GM21825 (cell line): ENCODE data around the gene RAB40B.
A peak's percentile ranks its signal among the peaks of the same experiment; 100 is the strongest.
"Not testable (repeated sequence)": the region's sequence is repeated elsewhere in the genome, so short reads cannot be mapped to it uniquely, and the experiment has no call there.

Experiments
- ATAC-seq: cut with Tn5 transposase; IDR thresholded peaks from one replicate; pipeline ENCODE4 v1.9.1; 2021; ENCODE audit warnings: mild to moderate bottlenecking, moderate library complexity; ENCODE audit not compliant: unreplicated experiment

RAB40B gene, protein sequence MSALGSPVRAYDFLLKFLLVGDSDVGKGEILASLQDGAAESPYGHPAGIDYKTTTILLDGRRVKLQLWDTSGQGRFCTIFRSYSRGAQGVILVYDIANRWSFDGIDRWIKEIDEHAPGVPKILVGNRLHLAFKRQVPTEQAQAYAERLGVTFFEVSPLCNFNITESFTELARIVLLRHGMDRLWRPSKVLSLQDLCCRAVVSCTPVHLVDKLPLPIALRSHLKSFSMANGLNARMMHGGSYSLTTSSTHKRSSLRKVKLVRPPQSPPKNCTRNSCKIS

DNA sequence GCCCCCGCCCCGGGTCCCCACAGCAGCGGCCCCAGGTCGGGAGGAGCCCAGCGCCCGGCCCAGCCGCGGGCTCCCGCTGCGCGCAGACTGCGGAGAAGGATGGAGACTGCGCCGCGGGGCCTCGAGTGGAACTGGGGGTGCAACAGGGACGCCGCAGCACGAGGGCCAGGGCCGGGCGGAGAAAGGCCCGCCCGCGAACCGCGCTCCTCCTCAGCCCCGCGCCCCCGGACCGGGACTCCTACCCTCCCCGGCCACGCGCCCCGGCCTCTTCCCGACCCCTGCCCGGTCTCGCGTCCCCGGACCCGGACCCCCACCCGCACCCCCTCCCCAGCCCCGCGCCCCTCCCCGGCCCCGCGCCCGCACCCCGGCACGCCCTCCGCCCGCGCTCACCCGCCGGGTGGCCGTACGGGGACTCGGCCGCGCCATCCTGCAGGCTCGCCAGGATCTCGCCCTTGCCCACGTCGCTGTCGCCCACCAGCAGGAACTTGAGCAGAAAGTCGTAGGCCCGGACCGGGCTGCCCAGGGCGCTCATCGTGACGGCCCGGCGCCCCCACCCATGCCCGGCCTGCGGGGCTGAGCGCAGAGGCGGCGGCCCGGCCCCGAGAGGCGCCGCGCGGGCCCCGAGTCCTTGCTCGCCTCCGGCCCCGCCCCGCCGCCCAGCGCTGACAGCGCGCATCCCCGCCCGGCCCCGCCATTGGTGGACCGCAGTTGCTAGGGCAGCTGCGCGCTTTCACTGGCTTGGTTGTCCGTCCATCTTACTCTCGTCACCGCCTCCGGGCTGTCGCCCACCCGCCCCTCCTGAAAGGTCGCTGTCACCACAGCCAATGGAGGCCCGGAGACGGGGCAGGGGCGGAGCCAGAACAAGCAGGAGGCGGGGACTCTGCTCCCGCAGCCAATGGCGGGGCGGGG is at the start of gene RAB40B:
TSS of gene RAB40B (minus strand) at position 634 of the 909 bp plus-strand sequence. CDS start at position 532, 102 bp downstream.
- ATAC-seq = peak; percentile 93

DNA sequence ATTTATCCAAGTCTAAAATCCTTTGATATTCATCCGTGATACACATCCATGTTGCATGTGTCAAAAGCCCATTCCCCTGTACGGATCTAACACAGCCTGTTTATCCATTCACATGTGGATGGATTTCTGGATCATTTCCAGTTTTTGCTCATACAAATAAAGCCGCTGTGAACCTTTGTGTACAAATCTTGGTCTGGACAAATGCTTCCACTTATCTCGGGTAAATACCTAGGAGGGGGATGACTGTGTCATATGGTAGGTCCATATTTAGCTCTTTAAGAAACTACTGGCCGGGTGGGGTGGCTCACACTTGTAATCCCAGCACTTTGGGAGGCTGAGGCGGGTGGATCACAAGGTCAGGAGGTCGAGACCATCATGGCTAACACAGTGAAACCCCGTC is 47.0 kb upstream of the RAB40B start:
- ATAC-seq = no peak

DNA sequence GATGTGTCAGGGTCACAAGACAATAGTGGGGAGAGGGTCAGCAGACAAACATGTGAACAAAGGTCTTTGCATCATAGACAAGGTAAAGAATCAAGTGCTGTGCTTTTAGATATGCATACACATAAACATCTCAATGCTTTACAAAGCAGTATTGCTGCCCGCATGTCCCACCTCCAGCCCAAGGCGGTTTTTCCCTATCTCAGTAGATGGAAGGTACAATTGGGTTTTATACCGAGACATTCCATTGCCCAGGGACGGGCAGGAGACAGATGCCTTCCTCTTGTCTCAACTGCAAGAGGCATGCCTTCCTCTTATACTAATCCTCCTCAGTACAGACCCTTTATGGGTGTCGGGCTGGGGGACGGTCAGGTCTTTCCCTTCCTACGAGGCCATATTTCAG is 46.2 kb upstream of the RAB40B start:
- not testable (repeated sequence) for ATAC-seq

DNA sequence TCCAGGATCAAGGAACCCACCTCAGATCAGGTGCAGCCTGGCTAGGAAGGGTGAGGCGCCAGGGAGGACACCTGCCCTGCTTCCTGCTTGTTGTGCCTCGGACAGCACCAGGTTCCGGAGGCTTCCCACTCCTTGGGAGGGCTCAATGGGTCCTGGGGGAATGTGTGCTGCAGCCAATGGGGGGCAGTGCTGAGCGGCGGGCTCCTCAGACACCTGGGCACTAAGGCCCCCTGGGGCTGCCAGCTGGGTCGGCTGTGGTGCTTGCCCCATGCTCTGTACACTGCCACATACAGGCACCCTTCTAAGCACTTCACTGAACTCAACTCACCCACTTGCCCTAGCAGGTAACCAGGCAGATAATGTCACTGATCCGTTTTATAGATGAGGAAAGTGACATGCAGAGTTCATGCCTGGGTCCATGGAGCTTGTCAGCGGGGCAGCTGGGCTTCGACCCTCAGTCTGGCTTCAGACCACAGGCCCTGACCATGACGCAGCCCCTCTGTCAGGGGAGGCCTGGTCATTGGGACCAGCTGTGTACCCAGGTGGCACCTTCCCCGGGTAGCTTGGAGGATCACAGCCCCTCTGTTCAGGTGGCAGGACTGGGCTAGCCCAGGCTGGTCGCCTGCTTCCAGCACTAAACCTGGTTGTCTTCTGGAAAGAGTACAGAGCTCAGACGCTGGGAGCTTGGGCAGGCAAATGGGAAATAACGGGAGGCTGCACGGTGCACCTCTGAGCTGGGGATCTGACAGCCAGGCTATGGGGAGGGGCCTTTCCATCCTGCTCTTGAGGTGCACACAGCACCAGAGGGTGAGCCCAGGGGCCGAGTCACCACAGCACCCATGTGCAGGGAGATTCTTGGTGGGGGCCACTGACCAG is 45.1 kb upstream of the RAB40B start:
- no peak for ATAC-seq

DNA sequence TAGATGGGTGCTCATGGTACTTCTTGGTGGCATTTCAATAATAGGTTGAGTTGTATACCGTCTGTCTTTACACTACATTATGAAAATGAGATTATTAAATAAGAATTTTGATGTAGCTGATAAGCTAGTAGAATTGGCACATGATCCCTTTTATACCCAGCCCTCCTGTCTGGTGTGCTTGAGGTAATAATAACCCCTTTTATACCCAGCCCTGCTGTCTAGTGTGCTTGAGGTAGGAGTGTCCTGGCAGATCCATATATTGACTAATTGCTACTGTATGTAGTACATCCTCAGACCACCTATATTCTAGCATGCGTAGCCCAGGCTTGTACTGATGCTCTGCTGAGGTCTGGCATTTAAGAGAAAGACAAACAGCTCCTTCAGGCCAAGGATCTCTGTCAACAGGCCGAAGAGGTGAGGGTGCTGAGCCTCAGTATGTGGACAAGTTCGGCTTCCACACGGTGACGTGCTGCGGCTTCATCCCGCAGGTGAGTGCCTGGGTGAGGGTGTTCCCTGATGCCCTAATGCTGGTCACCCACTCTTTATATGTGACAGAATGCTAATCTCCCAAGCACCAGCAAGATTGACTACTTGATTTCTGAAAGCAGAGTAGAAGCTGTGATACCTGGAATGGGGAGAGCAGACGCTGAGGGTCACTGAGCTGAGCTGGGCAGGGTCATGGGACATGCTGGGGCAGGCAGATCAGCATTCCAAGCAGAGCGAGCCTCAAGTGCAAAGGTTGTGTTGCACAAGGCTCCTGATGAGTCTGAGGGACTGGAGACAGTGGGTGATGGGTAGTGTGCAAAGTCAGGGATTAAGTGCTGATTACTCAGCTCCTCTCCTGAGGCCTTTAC is 42.6 kb upstream of the RAB40B start:
- ATAC-seq = no peak

DNA sequence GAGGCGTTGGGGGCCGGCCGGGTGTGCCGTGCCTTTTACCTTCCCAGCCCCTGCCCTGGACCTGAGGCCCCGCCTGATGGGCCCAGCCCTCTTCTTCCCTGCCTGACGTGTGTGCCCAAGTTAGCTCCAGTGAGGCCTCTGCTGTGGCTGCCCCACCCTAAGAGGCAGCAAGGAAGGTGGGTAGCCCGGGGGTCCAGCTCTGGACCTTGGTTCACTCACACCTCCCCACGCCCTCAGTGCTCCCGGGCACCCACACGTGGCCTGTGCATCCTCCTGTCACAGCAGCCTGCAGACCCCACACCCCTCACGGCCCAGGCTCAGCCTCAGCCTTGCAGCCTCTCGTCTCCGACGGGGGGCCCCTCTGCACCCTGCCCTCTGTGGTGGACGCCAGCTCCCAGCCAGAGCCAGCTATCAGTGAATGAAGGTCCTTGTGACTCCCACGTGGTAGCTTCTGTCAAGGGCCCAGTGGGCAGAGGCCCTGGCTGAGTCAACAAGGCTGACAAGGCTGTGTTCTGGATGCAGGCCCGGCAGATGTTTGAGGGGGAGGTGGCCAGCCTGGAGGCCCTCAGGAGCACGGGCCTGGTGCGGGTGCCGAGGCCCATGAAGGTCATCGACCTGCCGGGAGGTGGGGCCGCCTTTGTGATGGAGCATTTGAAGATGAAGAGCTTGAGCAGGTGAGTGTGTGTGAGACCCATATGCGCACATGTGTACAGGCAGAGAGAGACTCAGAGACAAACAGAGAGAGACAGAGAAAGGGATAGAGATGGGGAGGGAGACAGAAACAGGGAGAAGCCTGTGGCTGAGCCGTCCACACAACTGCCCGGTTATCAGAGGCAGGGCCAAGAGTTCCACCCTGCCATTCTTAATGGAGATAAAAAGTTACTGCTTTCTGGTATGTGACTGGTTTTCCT is 39.7 kb upstream of the RAB40B start:
- ATAC-seq = no peak

DNA sequence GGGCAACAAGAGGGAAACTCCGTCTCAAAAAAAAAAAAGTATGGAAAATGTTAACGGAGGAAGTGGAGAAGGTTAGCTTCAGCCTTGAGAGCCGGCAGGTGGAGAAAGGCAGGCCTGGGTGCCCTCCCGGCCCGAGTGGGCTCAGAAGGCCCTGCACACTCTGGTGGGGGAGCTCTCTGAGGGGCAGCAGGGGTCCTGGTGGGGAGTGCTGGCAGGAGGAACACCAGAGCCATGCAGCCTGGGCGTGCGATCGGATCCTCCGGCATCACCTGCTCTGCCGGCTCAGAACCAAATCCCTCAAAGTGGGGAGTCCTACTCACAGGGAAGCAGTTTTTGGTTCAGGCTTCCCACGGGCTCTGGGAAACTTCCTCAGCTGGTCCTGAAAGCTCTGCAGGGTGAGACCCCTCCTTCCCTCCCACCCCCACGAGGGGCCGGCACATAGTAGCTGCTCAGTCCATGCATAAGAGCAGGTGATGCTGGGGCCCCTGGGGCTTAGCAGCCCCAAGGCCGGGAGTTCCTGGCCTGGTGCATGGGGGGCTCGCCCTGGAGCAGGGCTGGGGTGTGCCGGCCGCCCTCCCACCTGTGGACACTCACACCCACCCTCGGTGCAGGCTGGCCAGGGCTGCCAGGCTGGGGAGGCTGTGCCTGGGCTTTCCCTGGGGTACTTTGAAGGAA is 38.1 kb upstream of the RAB40B start:
- no peak for ATAC-seq

DNA sequence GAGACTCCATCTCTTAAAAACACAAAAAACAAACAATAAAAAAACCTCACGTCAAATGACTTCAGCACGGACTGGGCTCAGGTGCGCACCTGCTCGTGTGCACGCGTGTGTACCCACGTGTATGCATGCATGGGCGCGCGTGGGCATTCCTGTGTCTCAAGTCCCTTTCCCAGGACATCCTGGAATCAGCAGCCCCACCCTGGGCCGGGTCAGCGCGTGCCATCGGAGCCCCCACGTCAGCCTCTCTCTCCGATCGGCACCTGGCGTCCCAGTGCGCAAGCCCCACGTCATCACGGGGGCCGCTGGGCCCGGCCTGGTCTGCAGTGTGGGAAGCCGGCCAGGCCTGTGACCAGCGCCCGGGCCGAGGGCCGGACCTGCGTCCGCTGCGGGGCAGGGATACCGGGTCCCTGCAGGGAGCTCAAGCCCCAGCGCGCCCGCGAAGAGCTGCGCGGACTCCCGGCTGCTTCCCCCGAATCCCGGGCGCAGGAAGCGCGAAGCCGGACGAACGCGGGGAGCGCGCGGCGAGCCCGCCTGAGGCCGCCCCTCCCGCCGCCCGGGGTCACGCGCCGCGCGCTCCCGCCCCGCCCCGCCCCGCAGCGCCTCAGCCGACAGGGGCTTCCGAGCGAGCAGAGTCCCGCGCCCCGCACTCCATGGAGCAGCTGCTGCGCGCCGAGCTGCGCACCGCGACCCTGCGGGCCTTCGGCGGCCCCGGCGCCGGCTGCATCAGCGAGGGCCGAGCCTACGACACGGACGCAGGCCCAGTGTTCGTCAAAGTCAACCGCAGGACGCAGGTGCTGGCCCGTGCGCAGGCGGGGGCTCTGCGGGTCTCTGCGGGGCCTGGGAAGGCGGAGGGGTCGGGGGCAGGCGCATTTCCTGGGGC is 36.7 kb upstream of the RAB40B start, which contains the start of gene FN3K:
TSS of gene FN3K (plus strand) at position 629 of the 880 bp plus-strand sequence. CDS start at position 651, 22 bp downstream.
- no peak for ATAC-seq

DNA sequence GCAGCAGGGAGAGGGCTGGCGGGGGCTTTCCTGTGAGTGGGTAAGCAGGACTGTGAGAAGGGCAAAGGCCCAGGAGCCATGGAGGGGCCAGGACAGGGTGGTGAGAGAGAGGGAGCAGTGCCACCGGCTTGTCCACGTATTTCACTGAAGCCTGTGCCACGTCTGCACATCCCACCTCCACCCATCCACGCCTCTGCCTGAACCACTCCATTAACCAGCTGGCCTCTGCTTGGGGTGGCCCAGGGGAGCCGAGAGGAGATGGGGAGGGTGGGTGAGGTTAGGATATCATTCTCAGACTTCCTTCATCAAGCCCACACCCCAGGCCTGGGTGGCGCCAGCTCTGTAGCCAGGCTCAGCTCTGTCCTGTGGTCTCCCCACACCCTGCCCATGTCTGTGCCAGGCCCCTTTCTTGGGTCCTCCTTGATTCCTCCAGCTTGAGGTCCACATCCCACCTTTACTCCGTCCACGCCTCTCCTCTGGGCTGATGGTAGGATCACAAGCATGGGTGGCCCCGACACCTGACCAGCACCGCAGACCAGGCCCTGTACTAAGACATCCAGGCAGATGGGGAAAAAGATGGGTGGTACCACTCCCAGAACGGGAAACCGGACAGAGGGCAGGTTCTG is 33.7 kb upstream of the RAB40B start:
- no peak for ATAC-seq

DNA sequence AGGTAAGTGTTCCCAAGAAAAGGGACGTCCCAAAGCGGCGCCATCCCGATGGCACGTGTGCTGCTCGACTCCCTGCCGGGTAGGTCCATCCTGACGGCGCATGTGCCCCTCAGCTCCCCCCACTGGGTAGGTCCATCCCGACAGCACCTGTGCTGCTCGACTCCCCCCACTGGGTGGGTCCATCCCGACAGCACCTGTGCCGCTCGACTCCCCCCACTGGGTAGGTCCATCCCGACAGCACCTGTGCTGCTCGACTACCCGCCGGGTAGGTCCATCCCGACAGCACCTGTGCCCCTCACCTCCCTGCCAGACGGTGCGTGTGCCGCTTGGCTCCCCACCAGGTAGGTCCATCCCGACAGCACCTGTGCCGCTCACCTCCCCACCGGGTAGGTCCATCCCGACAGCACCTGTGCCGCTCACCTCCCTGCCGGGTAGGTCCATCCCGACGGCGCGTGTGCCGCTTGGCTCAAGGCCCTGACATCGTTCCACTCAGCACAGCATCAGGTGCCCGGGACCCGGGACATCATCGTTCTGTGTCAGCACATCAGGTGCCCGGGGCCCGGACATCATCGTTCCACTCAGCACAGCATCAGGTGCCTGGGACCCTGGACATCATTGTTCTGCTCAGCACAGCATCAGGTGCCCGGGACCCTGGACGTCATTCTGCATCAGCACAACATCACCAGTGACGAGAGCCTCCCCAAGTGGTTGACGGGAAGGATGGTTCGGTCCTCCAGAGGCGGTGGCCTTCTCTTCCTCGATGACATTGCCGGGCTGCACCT is 31.2 kb upstream of the RAB40B start:
- no peak for ATAC-seq

DNA sequence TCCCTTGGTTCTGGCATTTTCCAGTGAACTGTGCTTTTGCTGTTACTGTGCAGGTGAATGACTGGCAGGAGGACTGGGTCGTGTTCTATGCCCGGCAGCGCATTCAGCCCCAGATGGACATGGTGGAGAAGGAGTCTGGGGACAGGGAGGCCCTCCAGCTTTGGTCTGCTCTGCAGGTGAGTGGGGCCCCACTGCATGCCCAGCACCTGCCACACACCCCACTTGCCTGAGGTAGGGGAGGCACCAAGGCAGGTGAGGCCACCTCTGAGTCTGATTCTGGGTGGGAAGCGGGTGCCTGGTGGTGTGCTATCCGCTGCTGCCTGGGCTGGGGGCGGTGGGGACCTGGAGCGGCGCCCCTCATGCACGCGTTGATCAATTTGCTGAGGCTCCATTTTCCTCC is 27.9 kb upstream of the RAB40B start:
- ATAC-seq = no peak

DNA sequence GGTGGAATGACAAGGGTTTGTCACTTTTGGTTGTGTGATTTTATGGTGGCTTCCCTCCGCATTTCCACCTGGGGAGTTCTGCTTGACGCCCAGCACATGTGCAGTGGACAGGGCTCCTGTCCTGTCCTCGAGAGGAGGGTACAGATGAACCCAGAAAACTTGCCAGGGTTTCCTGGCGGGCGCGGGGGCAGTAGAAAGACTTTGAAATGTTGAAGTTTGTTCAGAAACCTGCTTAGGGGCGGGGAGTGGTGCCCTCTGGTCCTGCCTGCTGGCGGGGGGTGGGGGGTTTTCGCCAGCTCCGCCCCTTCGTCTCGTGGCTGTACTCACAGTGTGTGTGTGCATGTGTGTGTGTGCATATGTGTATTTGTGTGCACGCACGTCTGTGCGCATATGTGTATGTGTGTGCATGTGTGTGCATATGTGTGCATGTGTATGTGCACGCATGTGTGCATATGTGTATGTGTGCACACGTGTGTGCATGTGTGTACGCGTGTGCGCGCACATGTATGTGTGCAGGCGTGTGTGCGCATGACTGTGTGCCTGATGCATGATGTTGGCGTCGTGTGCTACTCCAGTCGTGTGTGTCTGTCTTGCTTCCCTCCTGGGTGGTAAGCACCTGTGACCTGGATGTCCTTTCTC is 24.8 kb upstream of the RAB40B start:
- ATAC-seq = no peak

DNA sequence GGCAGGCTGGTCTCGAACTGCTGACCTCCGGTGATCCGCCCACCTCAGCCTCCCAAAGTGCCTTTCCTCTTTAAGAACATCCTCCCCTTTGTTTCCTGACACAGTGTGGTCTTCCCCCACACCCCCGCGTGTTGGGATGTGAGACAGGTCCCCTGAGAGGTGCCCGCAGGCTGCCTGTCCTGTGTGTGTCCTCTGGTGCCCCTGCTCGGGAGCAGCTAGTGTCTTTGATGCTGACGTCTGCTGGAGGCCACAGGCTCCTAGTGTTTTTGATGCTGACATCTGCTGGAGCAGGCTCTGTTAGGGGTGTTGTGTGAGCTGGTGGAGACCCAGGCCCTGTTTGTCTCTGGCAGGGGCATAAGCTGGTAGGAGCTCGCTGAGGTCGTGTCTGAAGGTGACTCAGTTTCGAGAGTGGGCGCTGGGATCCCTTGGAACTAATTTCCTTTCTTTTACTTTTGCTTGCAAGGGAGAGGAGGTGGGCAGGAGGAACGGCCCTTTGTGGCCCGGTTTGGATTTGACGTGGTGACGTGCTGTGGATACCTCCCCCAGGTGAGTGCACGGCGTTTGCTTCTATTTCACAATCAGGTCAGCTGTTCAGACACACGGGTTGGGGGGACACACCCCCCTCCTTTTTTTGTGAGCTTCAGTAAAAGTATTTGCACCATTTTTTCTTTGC is 24.0 kb upstream of the RAB40B start:
- ATAC-seq = no peak

DNA sequence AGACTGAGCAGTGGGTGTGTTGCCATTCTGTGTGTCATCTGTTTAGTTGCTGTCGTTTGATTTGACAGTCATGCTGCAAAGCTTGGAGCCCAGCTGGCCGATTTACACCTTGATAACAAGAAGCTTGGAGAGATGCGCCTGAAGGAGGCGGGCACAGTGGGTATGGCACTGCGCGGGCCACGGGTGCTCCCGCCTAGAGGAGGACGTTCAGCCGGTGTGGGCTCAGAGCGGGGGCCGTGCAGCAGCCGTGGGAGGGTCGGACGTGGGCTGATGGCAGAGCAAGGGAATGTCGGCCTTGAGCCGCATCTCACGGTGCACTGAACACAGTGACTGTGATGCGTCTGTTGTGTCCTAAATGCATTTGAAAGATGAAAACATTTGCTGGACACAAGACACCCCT is 21.7 kb upstream of the RAB40B start:
- ATAC-seq = no peak

DNA sequence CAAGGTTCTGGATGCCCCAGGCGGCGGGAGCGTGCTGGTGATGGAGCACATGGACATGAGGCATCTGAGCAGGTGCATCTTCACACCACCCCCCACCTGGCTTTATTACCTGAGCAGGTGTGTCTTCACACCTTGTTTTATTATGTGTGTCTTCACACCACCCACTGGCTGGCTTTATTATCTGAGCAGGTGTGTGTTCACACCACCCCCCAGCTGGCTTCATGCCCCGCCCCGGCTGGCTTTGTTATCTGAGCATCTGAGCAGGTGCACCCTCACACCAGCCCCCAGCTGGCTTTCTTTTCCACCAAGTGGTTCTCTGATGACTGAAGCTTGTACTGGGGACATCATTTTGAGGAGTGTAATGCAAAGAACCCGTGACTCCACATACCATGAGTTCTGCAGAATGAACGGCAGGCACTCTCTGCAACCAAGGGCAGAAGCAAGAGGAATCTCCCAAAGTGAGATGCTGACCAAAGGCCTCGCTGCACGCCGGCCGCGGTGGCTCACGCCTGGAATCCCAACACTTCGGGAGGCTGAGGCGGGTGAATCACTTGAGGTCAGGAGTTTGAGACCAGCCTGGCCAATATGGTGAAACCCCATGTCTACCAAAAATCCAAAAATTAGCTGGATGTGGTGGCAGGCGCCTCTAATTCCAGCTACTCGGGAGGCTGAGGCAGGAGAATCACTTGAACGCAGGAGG is 20.6 kb upstream of the RAB40B start:
- no peak for ATAC-seq
